ENCODE data around the gene HPCAL1.

Gene HPCAL1

GRCh38 chr2:10390369-10390801, 87.7 kb downstream of the HPCAL1 start:
- peak; percentile 62 for DNase-seq (ENCODE audit: low spot score)

- no peak for DNase-seq (ENCODE audit: low spot score)
Observed at GRCh38 chr2:10392100-10392499, 89.4 kb downstream of the HPCAL1 start.

GRCh38 chr2:10392548-10392947, 89.8 kb downstream of the HPCAL1 start:
- no peak for DNase-seq (ENCODE audit: low spot score)

GRCh38 chr2:10392951-10393639, 90.4 kb downstream of the HPCAL1 start:
- peak; percentile 84 for DNase-seq (ENCODE audit: low spot score)

GRCh38 chr2:10393640-10393982, 90.9 kb downstream of the HPCAL1 start:
- no peak for DNase-seq (ENCODE audit: low spot score)

GRCh38 chr2:10395893-10396292, 93.2 kb downstream of the HPCAL1 start:
- no peak for DNase-seq (ENCODE audit: low spot score)

GRCh38 chr2:10396464-10396863, 93.8 kb downstream of the HPCAL1 start:
- DNase-seq (ENCODE audit: low spot score) = no peak

GRCh38 chr2:10397297-10397875, 94.7 kb downstream of the HPCAL1 start:
- no peak for DNase-seq (ENCODE audit: low spot score)

- DNase-seq (ENCODE audit: low spot score) = no peak
Observed at GRCh38 chr2:10397878-10398277, 95.2 kb downstream of the HPCAL1 start.

- no peak for DNase-seq (ENCODE audit: low spot score)
Observed at GRCh38 chr2:10398496-10398895, 95.8 kb downstream of the HPCAL1 start.

GRCh38 chr2:10399358-10399757, 96.7 kb downstream of the HPCAL1 start:
- DNase-seq (ENCODE audit: low spot score) = no peak

- DNase-seq (ENCODE audit: low spot score) = no peak
Observed at GRCh38 chr2:10400002-10400401, 97.3 kb downstream of the HPCAL1 start.

- DNase-seq (ENCODE audit: low spot score) = peak; percentile 90
Observed at GRCh38 chr2:10400568-10400977, 97.9 kb downstream of the HPCAL1 start.

- peak; percentile 71 for DNase-seq (ENCODE audit: low spot score)
Observed at GRCh38 chr2:10400978-10401951, 98.6 kb downstream of the HPCAL1 start.

GRCh38 chr2:10402062-10402585, 99.4 kb downstream of the HPCAL1 start:
- no peak for DNase-seq (ENCODE audit: low spot score)

GRCh38 chr2:10402653-10403215, 100.0 kb downstream of the HPCAL1 start:
- no peak for DNase-seq (ENCODE audit: low spot score)

GRCh38 chr2:10404324-10405143, 101.8 kb downstream of the HPCAL1 start:
- DNase-seq (ENCODE audit: low spot score) = peak; percentile 54

- peak; percentile 85 for DNase-seq (ENCODE audit: low spot score)
Observed at GRCh38 chr2:10405448-10405847, 102.7 kb downstream of the HPCAL1 start.

GRCh38 chr2:10406016-10406415, 103.3 kb downstream of the HPCAL1 start:
- no peak for DNase-seq (ENCODE audit: low spot score)

- peak; percentile 73 for DNase-seq (ENCODE audit: low spot score)
Observed at GRCh38 chr2:10406491-10407188, 103.9 kb downstream of the HPCAL1 start.

- no peak for DNase-seq (ENCODE audit: low spot score)
Observed at GRCh38 chr2:10407432-10407831, 104.7 kb downstream of the HPCAL1 start.

Data from kidney capillary endothelial cell (primary cell).